Activated CD4-positive, CD25-positive, alpha-beta regulatory T cell treated with anti-CD3 and anti-CD28 coated beads, Interleukin-2, amount 50 U/mL, for 24 hours (primary cell): ENCODE measurements around the gene FGFR1OP2.
A peak's percentile ranks its signal among the peaks of the same experiment; 100 is the strongest.
"Not testable (repeated sequence)": the region's sequence is repeated elsewhere in the genome, so short reads cannot be mapped to it uniquely, and the experiment has no call there.

ENCODE experiments used
- ATAC-seq, 2 donors: fragments of 150-1000 bp; cut with Tn5 transposase; one replicate each; pipeline ENCODE4 v1.10.0; 2021; ENCODE audit warnings: mild to moderate bottlenecking in 1 of 2, moderate library complexity in 1 of 2

The FGFR1OP2 gene

GRCh38 chr12:26937863-26938700 lies at the start of gene FGFR1OP2, which contains the start of gene INTS13:
FGFR1OP2 (plus strand) TSS chr12:26938470; CDS start chr12:26954159, 15,689 bp downstream.
INTS13 (minus strand) TSS chr12:26937981; CDS start chr12:26936803, 1,178 bp downstream.
- peak; percentile 92 to 94 for ATAC-seq

DNA sequence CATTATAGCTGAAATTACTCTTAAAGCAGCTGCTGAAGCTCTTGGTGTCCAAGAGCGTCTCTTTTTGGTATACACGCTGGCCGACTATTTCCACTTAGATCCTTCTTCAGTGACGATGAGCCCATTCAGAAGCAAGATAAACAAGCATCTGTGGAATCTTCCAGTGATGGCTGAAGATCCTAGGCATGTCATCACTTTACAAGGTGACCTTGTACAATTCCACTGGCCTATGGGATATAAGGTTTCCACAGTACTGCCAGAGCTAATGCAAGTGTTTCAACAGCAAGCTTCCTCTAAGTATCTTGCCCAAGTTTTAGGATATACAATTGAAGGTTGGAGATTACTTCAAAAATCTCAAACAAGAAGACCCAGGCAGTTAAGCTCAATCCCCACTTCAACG lies 47.5 kb upstream of the FGFR1OP2 start:
- ATAC-seq = no peak

DNA sequence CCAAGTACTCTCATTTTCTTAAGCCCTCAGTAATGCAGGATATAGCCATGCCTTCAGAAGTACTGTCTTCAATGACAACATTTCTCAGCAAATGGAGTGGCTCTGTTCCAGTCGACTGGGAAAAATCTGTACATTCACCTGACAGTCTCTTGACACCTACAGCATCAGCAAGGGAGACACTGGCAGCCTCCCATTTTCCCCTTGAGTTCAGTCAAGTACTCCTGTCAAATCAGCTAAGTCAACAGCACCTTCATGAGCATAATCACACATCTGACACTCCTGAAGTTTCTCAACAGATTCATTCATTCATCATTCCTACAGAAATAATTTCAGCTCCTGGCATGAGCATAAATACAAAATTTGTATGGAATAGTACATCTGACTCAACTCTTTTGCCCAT lies 46.6 kb upstream of the FGFR1OP2 start:
- ATAC-seq = no peak

- no peak for ATAC-seq
These were observed 42.6 kb upstream of the FGFR1OP2 start for GRCh38 chr12:26895672-26896071.

DNA sequence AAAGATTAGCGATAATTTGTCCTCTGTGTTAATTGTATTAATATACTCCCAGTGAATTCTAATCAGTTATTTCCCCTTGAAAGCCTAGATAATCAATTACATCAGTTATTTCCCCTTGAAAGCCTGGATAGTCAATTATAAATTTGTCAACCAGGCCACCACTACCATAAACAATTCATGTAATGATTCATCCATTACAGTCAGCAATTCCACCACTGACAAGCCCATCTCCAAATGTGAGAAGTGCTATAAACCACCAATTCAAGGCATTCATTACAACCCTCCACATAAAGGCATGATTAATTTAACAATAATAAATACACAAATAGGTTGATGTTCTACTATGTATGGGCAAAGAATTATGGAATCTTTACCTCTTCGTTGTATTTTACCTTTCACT lies 41.4 kb upstream of the FGFR1OP2 start:
- peak in 1 of 2 donors; percentile 53 for ATAC-seq

- not testable (repeated sequence) for ATAC-seq
These were observed 34.9 kb upstream of the FGFR1OP2 start for GRCh38 chr12:26903396-26903795.

DNA sequence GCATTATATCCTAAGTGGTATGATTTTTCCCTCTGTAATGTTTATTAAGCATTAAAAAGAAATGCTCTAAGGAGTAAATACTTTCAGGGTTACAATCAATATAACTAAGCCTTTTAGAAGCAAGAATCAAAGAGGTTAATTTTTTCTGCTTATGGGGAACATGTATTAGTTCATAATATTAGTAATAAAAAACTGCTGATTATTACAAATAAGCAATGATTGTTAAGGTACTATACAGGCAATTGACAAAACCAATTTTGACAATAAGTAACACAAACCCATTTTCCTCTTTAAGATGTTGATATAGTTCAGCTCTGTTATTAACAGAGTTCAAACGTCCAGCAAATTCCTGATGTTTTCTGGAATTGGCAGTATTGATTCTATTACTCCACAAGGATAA lies 32.2 kb upstream of the FGFR1OP2 start:
- no peak for ATAC-seq

GRCh38 chr12:26906704-26907103 lies 31.6 kb upstream of the FGFR1OP2 start:
- ATAC-seq = no peak

DNA sequence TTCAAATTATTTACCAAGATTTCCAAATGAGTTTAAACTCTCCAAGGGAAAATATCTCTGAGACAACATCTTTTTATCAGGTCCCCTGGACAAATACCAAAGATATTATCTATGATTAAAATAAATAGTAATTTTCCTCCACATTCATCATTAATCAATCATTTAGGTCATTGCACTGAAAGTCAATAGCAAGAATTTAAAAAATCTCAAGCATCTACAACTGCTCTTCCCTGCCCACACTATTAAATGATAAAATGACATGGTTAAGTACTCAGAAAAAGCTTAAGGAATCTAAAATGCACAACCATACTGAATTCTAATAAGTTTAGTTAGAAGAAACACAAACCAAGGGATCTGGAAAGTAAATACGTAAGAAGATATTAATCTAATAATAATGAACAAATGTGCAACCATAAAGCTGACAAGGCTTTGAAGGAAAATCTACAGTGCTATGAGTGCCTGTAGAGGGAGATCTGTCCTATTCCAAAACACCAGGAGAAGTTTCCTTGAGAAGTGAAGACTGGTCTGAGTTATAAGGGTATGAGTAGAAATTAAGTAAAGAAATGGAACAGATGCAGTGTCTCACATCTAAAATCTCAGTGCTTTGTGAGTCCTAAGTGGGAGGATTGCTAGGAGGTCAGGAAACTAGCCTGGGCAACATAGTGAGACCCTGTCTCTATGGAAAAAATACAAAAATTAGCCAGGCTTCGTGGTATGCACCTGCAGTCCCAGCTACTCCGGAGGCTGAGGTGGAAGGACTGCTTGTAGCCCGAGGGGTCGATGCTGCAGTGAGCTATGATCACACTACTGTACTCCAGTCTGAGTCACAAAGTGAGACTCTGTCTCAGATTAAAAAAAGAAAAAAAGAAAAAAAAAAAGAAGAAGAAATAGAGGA lies 19.7 kb upstream of the FGFR1OP2 start:
- no peak for ATAC-seq

- ATAC-seq = no peak
These were observed 19.1 kb upstream of the FGFR1OP2 start for GRCh38 chr12:26919216-26919555.

DNA sequence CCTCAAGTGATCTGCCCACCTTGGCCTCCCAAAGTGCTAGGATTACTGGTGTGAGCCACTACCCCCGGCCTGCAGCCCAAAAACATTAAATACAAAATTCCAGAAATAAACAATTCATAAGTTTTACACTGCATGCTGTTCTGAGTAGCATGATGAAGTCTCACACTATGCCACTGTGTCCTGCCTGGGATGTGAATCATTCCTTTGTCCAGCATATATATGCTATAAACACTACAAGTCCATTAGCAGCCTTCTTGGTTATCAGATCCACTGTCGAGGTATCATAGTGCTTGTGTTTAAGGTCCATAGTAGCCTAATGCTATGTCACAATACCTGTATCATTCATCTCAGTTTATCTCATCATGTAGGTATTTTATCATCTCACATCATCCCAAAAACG lies 16.4 kb upstream of the FGFR1OP2 start:
- no peak for ATAC-seq

- no peak for ATAC-seq
These were observed 9.6 kb upstream of the FGFR1OP2 start for GRCh38 chr12:26928661-26929060.

DNA sequence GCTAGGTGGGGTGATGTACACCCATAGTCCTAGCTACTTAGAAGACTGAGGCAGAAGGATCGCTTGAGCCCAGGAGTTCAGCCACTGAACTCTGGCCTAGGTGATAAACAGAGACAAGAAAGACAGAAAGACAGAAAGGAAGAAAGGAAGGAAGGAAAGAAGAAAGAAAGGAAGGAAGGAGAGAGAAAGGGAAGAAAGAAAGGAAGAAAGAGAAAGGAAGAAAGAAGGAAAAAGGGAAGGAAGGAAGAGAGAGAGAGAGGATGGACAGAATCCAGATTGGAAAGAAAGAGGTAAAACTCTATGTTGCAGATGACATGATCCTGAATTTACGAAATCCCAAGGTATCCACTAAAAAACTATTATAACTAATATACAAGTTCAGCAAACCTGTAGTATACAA lies 8.7 kb upstream of the FGFR1OP2 start:
- no peak for ATAC-seq

- no peak for ATAC-seq
These were observed 2.5 kb upstream of the FGFR1OP2 start for GRCh38 chr12:26935636-26936378.

- ATAC-seq = no peak
These were observed 1.5 kb upstream of the FGFR1OP2 start for GRCh38 chr12:26936559-26937442.

GRCh38 chr12:26937443-26937862 lies 817 bp upstream of the FGFR1OP2 start:
- ATAC-seq = no peak

- peak in 1 of 2 donors; percentile 5 for ATAC-seq
These were observed 412 bp downstream of the FGFR1OP2 start for GRCh38 chr12:26938701-26939062.

GRCh38 chr12:26939192-26939832 lies 1.0 kb downstream of the FGFR1OP2 start:
- ATAC-seq = no peak

GRCh38 chr12:26939953-26940352 lies 1.7 kb downstream of the FGFR1OP2 start:
- ATAC-seq = no peak

DNA sequence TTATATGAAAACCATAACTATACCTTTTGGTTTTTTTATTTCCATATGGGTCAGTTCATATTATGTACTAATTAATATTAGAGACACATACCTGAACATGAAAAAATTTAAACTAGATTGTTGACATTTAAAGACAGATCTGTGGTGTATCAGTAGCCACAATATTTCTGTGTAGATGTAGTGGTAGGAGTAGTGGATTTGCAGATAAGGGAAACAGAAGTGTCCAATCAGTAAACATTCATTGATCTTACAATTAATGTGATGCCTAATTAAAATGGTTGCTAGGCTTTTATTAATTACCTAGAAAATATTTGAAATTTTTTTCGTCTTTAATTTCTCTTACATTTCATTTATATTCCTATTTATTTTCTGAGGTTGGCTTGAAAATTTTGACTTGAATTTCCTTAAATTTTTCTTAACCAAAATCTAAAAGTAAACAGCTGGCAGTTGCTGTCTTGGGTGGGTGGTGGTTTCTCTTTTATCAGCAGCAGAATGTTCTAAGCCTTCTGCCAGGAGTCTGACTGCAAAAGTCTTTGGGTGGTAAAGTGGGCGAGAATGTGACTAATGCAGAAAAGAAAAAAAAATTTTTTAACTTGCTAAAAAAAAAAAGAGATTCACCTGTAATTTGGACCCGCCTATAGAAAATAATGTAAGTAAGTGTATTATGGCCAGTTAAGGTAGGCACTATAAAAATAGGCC lies 2.4 kb downstream of the FGFR1OP2 start:
- no peak for ATAC-seq

DNA sequence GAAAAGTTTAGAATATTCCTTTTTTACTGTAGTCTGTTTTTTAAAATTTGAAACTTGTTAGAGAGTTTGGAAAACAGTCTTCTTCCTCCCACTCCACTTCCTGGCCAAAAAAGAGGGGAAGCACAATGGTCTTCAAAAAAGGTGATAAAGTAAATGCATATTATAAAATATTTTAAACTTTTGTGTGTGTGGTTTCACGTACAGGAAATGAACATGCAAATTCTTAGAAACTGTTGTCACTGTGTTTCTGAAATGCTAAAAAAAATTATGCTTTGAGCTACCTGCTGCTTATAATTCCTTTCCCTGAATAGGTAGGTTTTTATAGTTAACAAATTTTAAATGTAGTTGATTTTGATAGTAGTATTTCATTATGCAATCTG lies 2.9 kb downstream of the FGFR1OP2 start:
- ATAC-seq = no peak
